CD1c-positive myeloid dendritic cell (primary cell): ENCODE measurements around the gene SAA4.
"Not testable (repeated sequence)": the region's sequence is repeated elsewhere in the genome, so short reads cannot be mapped to it uniquely, and the experiment has no call there.

Source experiments
- DNase-seq: peaks from one replicate; pipeline ENCODE4 v3.0.0-alpha.2; 2016; ENCODE audit errors: extremely low spot score

The SAA4 gene

GRCh38 chr11:18246379-18247190 lies 10.0 kb upstream of the SAA4 start:
- peak; percentile 2 for DNase-seq

- DNase-seq = no peak
These were observed 8.8 kb upstream of the SAA4 start for GRCh38 chr11:18245396-18245795.

DNA sequence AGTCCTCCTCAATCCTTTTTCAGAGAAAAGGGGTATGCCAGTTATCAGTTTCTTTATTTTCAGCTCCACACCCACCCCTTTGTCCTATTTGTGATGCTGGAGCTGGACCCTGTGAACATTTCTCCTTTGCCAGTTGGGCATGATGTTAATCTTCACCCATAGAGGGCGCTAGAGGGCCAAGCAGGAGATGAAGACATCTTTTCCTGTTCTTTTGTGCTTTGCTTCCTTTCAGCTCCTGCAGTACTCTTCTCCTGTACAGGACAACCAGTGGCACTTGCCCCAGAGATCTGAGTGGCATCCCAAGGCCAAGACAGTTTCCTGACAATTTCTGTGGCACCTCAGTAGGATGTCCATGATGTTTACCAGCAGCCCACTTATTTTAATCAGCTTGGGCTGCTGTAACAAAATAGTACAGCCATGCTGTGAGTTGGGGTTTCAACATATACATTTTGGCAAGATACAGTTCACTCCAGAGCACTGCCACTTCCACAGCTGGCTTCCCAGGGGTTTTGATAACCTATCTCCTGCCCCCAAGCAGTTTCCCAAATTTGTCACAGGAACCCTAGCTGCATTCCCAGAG lies 7.3 kb upstream of the SAA4 start:
- DNase-seq = peak; percentile 81

GRCh38 chr11:18239655-18240054 lies 3.1 kb upstream of the SAA4 start:
- DNase-seq = no peak

DNA sequence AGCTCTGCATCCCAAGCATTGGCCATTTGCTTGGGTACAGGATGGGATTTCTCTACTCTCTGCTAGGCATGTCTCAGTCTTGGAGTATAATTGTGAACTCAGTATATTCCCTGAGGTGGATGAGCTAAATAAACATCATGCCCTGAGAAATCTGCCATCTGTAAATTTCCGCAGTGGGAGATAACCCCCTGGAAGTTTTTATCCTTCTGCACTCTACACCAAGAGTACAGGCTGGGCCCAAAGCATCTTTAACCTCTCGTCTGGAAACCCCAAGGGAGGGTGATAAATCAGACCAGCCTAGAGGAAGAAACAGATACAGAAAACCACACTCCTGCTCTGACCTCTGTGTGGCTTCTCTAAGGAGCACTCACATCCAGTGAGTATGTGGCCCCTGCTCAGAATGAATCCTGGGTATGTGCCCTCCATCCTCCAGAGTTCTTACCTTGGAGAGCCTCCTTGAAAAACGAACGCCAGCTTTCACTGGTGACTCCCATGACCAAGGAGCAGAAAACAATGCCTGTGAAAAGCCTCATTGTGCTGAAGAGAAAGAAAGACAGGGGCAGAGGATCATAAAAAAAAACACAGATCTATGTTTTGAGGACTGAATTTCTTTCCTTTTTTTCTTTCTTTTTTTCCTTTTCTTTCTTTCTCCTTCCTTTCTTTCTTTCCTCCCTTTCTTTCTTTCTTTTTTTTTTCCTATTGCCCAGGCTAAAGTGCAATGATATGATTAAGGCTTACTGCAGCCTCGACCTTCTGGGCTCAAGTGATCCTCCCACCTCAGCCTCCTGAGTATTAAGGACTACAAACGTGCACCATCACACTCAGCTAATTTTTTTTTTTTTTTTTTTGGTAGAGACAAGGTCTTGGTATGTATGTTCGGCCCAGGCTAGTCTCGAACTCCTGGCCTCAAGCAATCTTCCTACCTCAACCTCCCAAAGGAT lies 938 bp downstream of the SAA4 start:
- DNase-seq = no peak

DNA sequence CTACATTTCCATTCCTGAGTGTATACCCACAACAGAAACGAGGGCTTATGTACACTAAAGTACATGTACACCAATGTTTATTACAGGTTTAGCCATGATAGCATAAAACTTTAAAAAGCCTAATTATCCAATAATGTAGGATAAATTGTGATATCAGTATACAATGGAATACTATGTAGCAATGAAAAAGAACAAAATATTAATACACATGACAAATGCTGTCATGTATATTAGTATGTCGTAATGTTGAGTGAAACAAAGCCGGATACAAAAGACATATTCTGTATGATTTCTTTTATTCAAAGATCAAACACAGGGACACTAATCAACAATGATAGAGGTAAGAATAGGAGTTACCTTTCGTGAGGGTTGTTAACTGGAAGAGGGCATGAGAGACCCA lies 2.7 kb downstream of the SAA4 start:
- DNase-seq = no peak

- no peak for DNase-seq
These were observed 5.7 kb downstream of the SAA4 start for GRCh38 chr11:18230859-18231258.

DNA sequence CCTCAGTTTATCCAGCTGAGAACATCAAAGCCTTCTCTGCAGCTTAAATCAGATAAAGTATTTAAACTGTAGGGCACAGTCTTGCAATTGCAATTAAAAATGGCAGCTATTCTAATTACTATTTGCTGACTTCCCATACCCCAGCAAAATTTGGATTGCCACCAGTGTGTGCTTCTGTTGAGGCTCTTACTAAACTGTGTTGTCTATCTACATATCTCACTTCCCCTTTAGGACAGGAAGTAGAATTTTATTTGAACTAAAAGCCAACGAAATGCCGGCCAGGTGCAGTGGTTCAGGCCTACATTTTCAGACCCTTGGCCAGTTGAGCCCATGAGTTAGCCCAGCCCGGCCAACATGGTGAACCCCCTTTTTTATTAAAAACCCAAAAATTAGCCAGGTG lies 7.1 kb downstream of the SAA4 start:
- DNase-seq = peak; percentile 26

DNA sequence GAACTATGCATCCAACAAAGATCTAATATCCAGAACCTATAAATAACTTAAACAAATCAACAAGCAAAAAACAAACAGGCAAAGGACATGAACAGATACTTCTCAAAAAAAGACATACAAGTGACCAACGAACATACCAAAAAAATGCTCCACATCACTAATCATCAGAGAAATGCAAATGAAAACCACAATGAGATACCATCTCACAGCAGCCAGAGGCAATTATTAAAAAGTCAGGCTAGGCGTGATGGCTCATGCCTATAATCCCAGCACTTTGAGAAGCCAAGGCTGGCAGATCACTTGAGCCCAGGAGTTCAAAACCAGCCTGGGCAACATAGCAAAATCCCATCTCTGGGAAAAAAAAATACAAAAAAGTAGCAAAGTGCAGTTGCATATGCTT lies 10.7 kb downstream of the SAA4 start:
- DNase-seq = no peak

- DNase-seq = no peak
These were observed 12.8 kb downstream of the SAA4 start for GRCh38 chr11:18223591-18224387.

DNA sequence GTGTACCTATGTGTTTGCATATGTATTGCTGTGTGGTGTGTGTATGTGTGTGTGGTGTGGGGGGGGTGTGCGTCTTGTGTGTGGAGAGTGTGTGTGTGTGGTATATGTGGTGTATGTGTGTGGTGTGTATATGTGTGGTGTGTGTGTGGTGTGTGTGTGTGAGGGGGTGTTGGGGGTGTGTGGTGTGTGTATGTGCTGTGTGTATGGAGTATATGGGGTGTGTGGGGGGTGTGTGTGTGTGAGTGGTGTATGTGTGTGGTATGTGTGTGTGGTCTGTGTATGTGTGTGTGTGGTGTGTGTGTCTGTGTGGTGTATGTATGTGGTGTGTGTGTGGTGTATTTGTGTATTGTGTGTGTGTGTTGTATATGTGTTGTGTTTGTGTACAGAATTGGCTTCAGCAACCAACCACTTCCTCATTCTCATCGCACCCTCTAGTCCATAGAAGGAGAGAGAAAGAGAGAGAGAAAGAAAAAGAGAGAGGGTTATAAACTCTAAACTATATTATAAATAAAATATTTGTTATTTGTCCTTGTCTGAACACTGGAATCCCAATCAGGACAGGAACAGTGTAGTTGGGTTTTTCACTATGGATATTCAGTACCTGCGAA lies 13.7 kb downstream of the SAA4 start:
- no peak for DNase-seq

- no peak for DNase-seq
These were observed 15.2 kb downstream of the SAA4 start for GRCh38 chr11:18221274-18221876.

DNA sequence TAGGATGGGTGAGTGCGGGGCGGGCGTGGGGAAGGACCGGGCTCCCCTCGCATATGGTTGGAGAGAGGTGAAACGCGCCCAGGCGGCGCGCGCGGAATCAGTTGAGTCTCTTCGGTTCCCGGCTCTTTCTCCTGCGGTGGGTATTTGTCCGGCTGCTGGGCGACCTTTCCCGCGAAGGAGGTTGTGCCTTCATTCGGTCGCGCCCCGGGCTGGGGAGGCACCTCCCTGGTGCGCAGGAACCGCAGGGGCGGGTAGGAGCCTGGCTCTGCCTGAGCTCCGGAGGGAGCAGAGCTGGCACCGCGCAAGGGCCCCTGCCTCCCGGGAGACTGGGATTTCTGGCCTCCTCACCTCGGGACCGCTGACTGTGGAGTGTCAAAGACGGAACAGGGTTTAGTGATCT lies 27.5 kb downstream of the SAA4 start:
- DNase-seq = no peak

DNA sequence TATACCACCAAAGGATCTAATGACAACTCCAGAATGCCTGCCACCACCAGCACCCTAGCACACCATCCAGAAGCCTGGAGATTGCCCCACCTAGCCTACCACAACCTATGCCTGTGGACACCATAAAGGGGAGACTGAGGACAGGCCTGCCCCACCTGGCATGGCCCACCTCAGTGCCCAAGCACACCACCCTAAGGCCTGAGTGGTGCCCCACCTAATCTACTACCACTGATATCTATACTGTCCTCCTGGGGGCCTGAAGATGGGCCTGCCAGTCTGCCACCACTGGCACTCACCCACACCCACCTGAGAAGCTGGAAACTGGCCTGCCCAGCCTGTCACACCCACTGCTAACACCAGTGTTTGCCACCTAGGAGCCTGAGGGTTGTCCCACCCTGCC lies 31.8 kb downstream of the SAA4 start:
- DNase-seq = no peak

DNA sequence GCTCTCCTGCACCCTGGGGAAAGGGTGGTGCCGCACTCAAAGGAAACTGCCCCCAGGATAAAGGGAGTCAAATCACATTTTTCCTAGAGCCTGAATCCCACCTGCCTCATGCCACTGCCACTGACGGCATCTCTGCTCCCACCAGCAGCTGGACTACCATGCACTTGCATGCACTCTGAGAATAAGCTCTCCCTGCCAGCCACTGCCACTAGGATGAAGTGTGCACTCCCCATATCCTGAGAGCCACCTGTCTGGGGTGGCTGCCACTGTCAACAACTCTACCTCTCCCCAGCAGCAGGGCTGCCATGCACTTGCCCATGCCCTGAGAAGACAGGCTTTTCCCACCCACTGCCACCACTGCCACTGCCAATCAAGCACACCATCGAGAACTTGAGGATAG lies 32.4 kb downstream of the SAA4 start:
- DNase-seq = no peak

GRCh38 chr11:18203723-18204122 lies 32.9 kb downstream of the SAA4 start:
- peak; percentile 15 for DNase-seq

DNA sequence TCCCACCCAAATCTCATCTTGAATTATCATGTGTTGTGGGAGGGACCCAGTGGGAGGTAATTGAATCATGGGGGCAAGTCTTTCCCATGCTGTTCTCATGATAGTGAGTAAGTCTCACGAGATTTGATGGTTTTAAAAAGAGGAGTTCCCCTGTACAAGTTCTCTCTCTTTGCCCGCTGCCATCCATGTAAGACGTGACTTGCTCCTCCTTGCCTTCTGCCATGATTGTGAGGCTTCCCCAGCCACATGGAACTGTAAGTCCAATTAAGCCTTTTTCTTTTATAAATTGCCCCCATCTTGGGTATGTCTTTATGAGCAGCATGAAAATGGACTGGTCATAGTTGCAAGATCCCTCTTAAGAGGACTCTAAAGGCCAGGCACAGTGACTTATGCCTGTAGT lies 38.9 kb downstream of the SAA4 start:
- not testable (repeated sequence) for DNase-seq

DNA sequence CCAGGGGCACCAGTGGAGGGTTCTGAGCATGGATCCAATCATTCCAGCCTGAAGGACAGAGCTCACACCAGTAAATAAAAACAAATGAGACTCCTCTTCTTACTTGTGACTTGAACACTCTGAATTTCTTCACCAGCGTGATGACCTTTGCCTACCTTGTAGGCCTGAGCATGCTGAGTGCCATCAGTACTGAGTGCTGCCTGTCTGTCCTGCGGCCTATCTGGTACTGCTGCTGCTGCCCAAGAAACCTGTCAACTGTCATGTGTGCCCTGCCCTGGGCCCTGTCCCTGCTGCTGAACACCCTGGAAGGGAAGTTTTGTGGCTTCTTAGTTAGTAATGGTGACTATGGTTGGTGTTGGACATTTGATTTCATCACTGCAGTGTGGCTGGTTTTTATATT lies 40.1 kb downstream of the SAA4 start:
- no peak for DNase-seq

DNA sequence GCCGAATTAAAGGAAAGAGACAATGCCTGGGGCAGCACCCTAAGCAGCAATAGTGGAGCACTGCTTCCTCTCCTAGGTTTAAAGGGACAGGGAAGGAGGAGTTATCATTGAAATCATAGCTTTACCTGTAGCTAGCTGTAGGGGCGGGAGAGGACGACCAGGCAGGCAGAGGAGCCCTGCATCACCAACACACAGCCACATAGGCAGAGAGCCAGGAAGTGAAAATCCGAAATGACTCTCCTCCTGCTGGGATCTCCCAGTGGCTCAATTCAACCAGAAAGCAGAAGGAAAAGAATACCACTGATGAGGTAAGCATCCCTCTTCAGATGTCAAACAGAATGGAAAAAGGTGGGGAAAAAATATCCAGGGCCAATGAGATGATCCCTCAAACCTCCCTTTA lies 43.6 kb downstream of the SAA4 start:
- peak; percentile 39 for DNase-seq

- peak; percentile 20 for DNase-seq
These were observed 45.2 kb downstream of the SAA4 start for GRCh38 chr11:18191376-18191775.
